C4-2B (cell line): ENCODE results near the gene CCDC181.

ENCODE experiments used
- H3K27ac ChIP-seq: fragments of 450-650 bp; 2 replicates; pipeline ENCODE4 v1.5.1; 2017
- CTCF ChIP-seq: fragments of 450-650 bp; conservative IDR thresholded peaks from 2 replicates; pipeline ENCODE4 v1.5.1; 2017; ENCODE audit warnings: mild to moderate bottlenecking
- ZFX ChIP-seq: fragments of 450-650 bp; IDR thresholded peaks from 2 replicates; pipeline ENCODE4 v1.6.1; 2017

The CCDC181 gene

GRCh38 chr1:169427081-169427641, at the start of gene CCDC181:
Gene CCDC181, minus strand, starts transcription at chr1:169427474. Its CDS starts 2,547 bp downstream, at chr1:169424927.
- no peak within 1 kb of the TSS for H3K27ac ChIP-seq
- TF ChIP-seq CTCF (no peak), ZFX (no peak)

GRCh38 chr1:169475806-169476387, 48.6 kb upstream of the CCDC181 start:
- no peak overlapping the region for H3K27ac ChIP-seq
- no peak for TF ChIP-seq ZFX
- no peak for TF ChIP-seq CTCF

- no peak overlapping the region for H3K27ac ChIP-seq
- TF ChIP-seq ZFX (no peak), CTCF (no peak)
These were observed 47.2 kb upstream of the CCDC181 start for GRCh38 chr1:169474302-169474995.

GRCh38 chr1:169473347-169473746, 46.1 kb upstream of the CCDC181 start:
- no peak for TF ChIP-seq CTCF
- TF ChIP-seq ZFX, result no peak
- H3K27ac ChIP-seq, result no peak overlapping the region

- no peak overlapping the region for H3K27ac ChIP-seq
- no peak for TF ChIP-seq CTCF
- no peak for TF ChIP-seq ZFX
These were observed 45.5 kb upstream of the CCDC181 start for GRCh38 chr1:169472738-169473137.

GRCh38 chr1:169468982-169469381, 41.7 kb upstream of the CCDC181 start:
- TF ChIP-seq ZFX (no peak), CTCF (no peak)

More at GRCh38 chr1:169468982-169469381, 41.7 kb upstream of the CCDC181 start:
- H3K27ac ChIP-seq, result no peak overlapping the region
